ENCODE measurements around the gene TENM4. TPM values are rescaled to one million over a fixed set of nuclear protein-coding genes. Genes with fewer than 3 reads are reported as not detected.
"Not testable (repeated sequence)": the region's sequence is repeated elsewhere in the genome, so short reads cannot be mapped to it uniquely, and the experiment has no call there.

TENM4 gene
- total RNA-seq, 1 donor from 2014 or later = 0.63 TPM

GRCh38 chr11:79226126-79226525 lies 214.7 kb downstream of the TENM4 start:
- peaks cover 6% of the 10 kb centered on the region for H3K9me3 ChIP-seq (replicated peaks)
- no peak overlapping the region for H3K27ac ChIP-seq (replicated peaks)
- TF ChIP-seq CTCF (IDR thresholded peaks at IDR 0.05; ENCODE audit: borderline replicate concordance) = no peak
- H3K4me3 ChIP-seq = no peak overlapping the region
- intact Hi-C loops (cut with micrococcal nuclease) = no loop called here
- H3K4me1 ChIP-seq = no peaks in the 10 kb centered on the region
- no peaks in the 10 kb centered on the region for H3K36me3 ChIP-seq
- no peak for DNase-seq
- peaks cover 23% of the 10 kb centered on the region for H3K27me3 ChIP-seq (ENCODE audit: low read depth)

GRCh38 chr11:79222163-79222562 lies 218.7 kb downstream of the TENM4 start:
- H3K4me1 ChIP-seq; intact Hi-C loops (cut with micrococcal nuclease); H3K4me3 ChIP-seq; H3K27ac ChIP-seq (replicated peaks); DNase-seq; H3K9me3 ChIP-seq (replicated peaks); H3K36me3 ChIP-seq: not testable (repeated sequence)
- H3K27me3 ChIP-seq (ENCODE audit: low read depth) = peaks cover 28% of the 10 kb centered on the region

GRCh38 chr11:79221444-79222130 lies 219.2 kb downstream of the TENM4 start:
- Histone ChIP-seq H3K27ac (replicated peaks) (no peak overlapping the region), H3K9me3 (replicated peaks) (peaks cover 6% of the 10 kb centered on the region), H3K4me1 (no peaks in the 10 kb centered on the region), H3K36me3 (no peaks in the 10 kb centered on the region), H3K4me3 (no peak overlapping the region), H3K27me3 (ENCODE audit: low read depth) (peaks cover 28% of the 10 kb centered on the region)
- no peak for TF ChIP-seq CTCF (IDR thresholded peaks at IDR 0.05; ENCODE audit: borderline replicate concordance)
- intact Hi-C loops (cut with micrococcal nuclease) = no loop called here
- no peak for DNase-seq

- TF ChIP-seq CTCF (IDR thresholded peaks at IDR 0.05; ENCODE audit: borderline replicate concordance) = no peak
- no peak for DNase-seq
- H3K27ac ChIP-seq (replicated peaks) = no peak overlapping the region
- H3K9me3 ChIP-seq (replicated peaks) = peaks cover 6% of the 10 kb centered on the region
- peaks cover 28% of the 10 kb centered on the region for H3K27me3 ChIP-seq (ENCODE audit: low read depth)
- no peaks in the 10 kb centered on the region for H3K4me1 ChIP-seq
- H3K4me3 ChIP-seq = no peak overlapping the region
- intact Hi-C loops (cut with micrococcal nuclease) = no loop called here
- H3K36me3 ChIP-seq = no peaks in the 10 kb centered on the region
Measured at GRCh38 chr11:79220171-79220570, 220.7 kb downstream of the TENM4 start.

GRCh38 chr11:79219186-79220045 lies 221.4 kb downstream of the TENM4 start:
- Histone ChIP-seq H3K27me3 (ENCODE audit: low read depth) (peaks cover 24% of the 10 kb centered on the region), H3K27ac (replicated peaks) (no peak overlapping the region), H3K4me3 (no peak overlapping the region), H3K36me3 (no peaks in the 10 kb centered on the region), H3K9me3 (replicated peaks) (peaks cover 6% of the 10 kb centered on the region), H3K4me1 (no peaks in the 10 kb centered on the region)
- no peak for TF ChIP-seq CTCF (IDR thresholded peaks at IDR 0.05; ENCODE audit: borderline replicate concordance)
- no peak for DNase-seq
- intact Hi-C loops (cut with micrococcal nuclease) = no loop called here

GRCh38 chr11:79212741-79213190 lies 228.1 kb downstream of the TENM4 start:
- Histone ChIP-seq H3K4me1 (no peaks in the 10 kb centered on the region), H3K27me3 (ENCODE audit: low read depth) (no peaks in the 10 kb centered on the region), H3K4me3 (no peak overlapping the region), H3K36me3 (no peaks in the 10 kb centered on the region), H3K9me3 (replicated peaks) (no peaks in the 10 kb centered on the region), H3K27ac (replicated peaks) (no peak overlapping the region)
- no peak for TF ChIP-seq CTCF (IDR thresholded peaks at IDR 0.05; ENCODE audit: borderline replicate concordance)
- DNase-seq = no peak
- intact Hi-C loops (cut with micrococcal nuclease) = no loop called here
